Heart right ventricle (tissue), 16 donors: Measurements from ENCODE around the gene TPBGL. TPM values are rescaled to one million over a fixed set of nuclear protein-coding genes. Genes with fewer than 3 reads are reported as not detected.

Source experiments
- ATAC-seq, 8 donors: fragments of 200-7000 bp; cut with Tn5 transposase; one replicate each; pipeline ENCODE4 v1.9.1; 2020; ENCODE audit warnings: mild to moderate bottlenecking in 8 of 8, moderate library complexity in 8 of 8, moderate number of reproducible peaks in 1 of 8
- DNase-seq, 2 donors: peaks; one replicate each; pipeline ENCODE4 v3.0.0-alpha.2; 2020
- H3K27ac ChIP-seq, 10 donors: fragments of 200-600 bp; sonication (generic) in 2 of 10; one replicate each; pipeline versions ENCODE4 v1.5.0 to v1.8.0; 2020 to 2022; ENCODE audit warnings: mild to moderate bottlenecking in 3 of 10
- H3K27me3 ChIP-seq, 7 donors: fragments of 200-600 bp; one replicate each; pipeline ENCODE4 v1.8.0; 2021 to 2022; ENCODE audit warnings: mild to moderate bottlenecking in 2 of 7
- H3K36me3 ChIP-seq, 9 donors: fragments of 200-600 bp; sonication (generic) in 1 of 9; one replicate each; pipeline versions ENCODE4 v1.5.0 to v1.8.0; 2020 to 2022; ENCODE audit warnings: mild to moderate bottlenecking in 2 of 9
- H3K4me1 ChIP-seq, 9 donors: fragments of 200-600 bp; sonication (generic) in 1 of 9; one replicate each; pipeline versions ENCODE4 v1.5.0 to v1.8.0; 2020 to 2022; ENCODE audit warnings: mild to moderate bottlenecking in 4 of 9
- H3K4me3 ChIP-seq, 10 donors: fragments of 200-600 bp; sonication (generic) in 2 of 10; one replicate each; pipeline versions ENCODE4 v1.5.0 to v1.8.0; 2020 to 2022; ENCODE audit warnings: mild to moderate bottlenecking in 7 of 10, moderate library complexity in 2 of 10
- H3K9me3 ChIP-seq, 11 donors: fragments of 200-600 bp in 10 of 11; sonication (generic) in 2 of 11; one replicate each; pipeline versions ENCODE4 v1.5.0 to v1.8.0; 2013 to 2022; ENCODE audit warnings: mild to moderate bottlenecking in 2 of 11, control low read depth in 1 of 11, moderate library complexity in 1 of 11
- whole genome bisulfite sequencing, 2 donors: extraction: QIAGEN DNeasy Blood & Tissue Kit; methylation state at CpG; one replicate each; pipeline ENCODE4 v1.1.7; 2013; ENCODE audit warnings: inconsistent platforms in 1 of 2; 5-methylcytosine and 5-hydroxymethylcytosine counted together
- intact Hi-C, 10 donors: fragments of 100-400 bp; cut with DNase I; formaldehyde crosslinking; loops; one replicate each; pipeline versions ENCODE4 v1.11.1 to v1.14.2; 2022
- polyA plus RNA-seq, 2 donors: library from polyadenylated mRNA; stranded (reverse); fragments of 200-250 nt; gene quantifications; one replicate each; pipeline ENCODE4 v1.2.3, GENCODE V29; 2013
- total RNA-seq, 10 donors: library from RNA; stranded (reverse); fragmentation: NEBNext Ultra II Directional in 3 of 10; extraction: Animal tissue kit (Norgen Biotek cat#: 25700) in 3 of 10; gene quantifications; one replicate each; pipeline versions ENCODE4 v1.2.1 to v1.2.4, GENCODE V29; 2021 to 2023
- TF ChIP-seq, protein P1 (sequence below), 9 donors: fragments of 200-600 bp; sonication (generic) in 2 of 9; IDR thresholded peaks; one replicate each; pipeline versions ENCODE4 v1.5.0 to v1.8.0; 2021 to 2022; ENCODE audit warnings: antibody characterized with exemption in 9 of 9, mild to moderate bottlenecking in 5 of 9, moderate library complexity in 1 of 9
- donor health status: Arrhythmogenic right ventricular cardiomyopathy.
- donor health status: ischemic (EF 13 %, LVEDD 7.1; RV severe dilation, severe dysfunction).
- donor health status: healthy with polysubstance abuse.
- donor health status: DM: no; HTN: yes; CAD: no.
- donor health status: DM: no; HTN: no; CAD: no.
- donor health status: ischemic (EF 25% LVEDD 6.9; RV normal size, moderate dysfunction).
- donor health status: ischemic (EF 25% LVEDD 5.7; RV mildly dilated, moderate dysfunction).
- donor health status: healthy.
- donor health status: DM: yes; HTN: yes; CAD: no.
- donor health status: Ischemic cardiomyopathy.
- donor health status: ischemic (EF 35%, LVEDD 5.7; RV mildly dilated, moderate dysfunction).
- donor health status: nonischemic (EF 11% LVEDD 7.7; RV severe dilation, severe dysfunction).
- donor health status: DM: yes; HTN: yes; CAD: no.
- donor health status: PGD.
- donor health status: ischemic (EF 29% LVEDD 5.4; RV normal size, mild dysfunction).
- donor health status: nonischemic (EF 23%, LVEDD 6.1; RV moderate dilation, normal function).

TPBGL gene
- total and polyA plus RNA-seq, 12 donors, result 0.07 to 0.37 (median 0.16) TPM; not detected in 5

DNA sequence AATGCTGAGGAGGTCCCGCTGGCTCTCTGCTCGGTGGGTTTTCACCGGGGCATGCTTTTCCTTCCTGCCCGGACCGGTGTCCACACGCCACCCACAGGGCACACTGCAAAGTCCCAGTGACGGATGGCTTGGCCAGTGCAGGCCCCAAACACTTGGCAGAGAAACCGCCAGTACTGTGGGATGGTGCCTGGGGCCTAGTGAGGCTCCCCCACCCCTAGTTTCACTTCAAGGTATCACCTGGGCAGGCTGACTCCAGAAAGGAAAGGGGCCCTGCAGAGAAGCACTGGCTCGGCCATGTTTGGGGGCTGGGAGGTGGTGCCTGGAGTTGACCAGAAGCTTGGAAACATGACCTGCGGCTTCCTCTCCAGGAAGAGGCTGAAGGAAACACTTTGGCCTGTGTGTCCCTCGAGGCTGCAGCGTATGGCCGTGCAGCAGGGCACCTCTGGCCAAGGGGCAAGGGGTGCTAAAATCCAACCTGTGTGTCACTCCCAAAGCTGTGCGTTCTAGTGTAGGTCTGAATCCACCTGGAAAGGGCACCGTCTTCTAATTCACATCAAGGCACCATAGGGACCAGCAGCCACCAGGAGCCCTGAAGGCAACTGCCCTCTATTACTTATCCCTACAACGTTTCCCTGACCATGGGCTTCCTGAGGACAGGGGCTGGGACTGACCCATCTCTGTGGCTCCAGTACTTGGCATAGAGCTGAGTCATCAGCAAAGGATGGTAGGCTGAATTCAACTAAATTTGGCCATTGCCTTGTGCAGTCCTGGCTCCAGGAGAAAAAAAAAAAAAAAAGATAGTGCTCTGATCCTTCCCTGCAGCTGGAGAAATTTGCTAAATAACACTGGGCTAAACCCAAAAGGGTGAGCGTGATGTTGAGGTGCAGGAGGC lies 22.6 kb downstream of the TPBGL start:
- no peak overlapping the region for H3K27ac ChIP-seq
- H3K36me3 ChIP-seq, result peaks cover 0 to 34% (median 0%) of the 10 kb centered on the region in 9 donors
- intact Hi-C loops, result no loop called here
- ATAC-seq, result peak in 5 of 8 donors; percentile 8 to 15 (median 11)
- WGBS, 2 donors, result 56 to 68% methylated on average over 17 of the region's 17 CpGs
- H3K4me3 ChIP-seq, result no peak overlapping the region
- no peak for DNase-seq
- TF ChIP-seq, protein P1, sequence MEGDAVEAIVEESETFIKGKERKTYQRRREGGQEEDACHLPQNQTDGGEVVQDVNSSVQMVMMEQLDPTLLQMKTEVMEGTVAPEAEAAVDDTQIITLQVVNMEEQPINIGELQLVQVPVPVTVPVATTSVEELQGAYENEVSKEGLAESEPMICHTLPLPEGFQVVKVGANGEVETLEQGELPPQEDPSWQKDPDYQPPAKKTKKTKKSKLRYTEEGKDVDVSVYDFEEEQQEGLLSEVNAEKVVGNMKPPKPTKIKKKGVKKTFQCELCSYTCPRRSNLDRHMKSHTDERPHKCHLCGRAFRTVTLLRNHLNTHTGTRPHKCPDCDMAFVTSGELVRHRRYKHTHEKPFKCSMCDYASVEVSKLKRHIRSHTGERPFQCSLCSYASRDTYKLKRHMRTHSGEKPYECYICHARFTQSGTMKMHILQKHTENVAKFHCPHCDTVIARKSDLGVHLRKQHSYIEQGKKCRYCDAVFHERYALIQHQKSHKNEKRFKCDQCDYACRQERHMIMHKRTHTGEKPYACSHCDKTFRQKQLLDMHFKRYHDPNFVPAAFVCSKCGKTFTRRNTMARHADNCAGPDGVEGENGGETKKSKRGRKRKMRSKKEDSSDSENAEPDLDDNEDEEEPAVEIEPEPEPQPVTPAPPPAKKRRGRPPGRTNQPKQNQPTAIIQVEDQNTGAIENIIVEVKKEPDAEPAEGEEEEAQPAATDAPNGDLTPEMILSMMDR (IDR thresholded peaks at IDR 0.05), result no peak
- H3K9me3 ChIP-seq, result no peaks in the 10 kb centered on the region
- H3K27me3 ChIP-seq, result peaks cover 0 to 7% (median 0%) of the 10 kb centered on the region in 7 donors
- peaks cover 0 to 46% (median 19%) of the 10 kb centered on the region in 9 donors for H3K4me1 ChIP-seq

DNA sequence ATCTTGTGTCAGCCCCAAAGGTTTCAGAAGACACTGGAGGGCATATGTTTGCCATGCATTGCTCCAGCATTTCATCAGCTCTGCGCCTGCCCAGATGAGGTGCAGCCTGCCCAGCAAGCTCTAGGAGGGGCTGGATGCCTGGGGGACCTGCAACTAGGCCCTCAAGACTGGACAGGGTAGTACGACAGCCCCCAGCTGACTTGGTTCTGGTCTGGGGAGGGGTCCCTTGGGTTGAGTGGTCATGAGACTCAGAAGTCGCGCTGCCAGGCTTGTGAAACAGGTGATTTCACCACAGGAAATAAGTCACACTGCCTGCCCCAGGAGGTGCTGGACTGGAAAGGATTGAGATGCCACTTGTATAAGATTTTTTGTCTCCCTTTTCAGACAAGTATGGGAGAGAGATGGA lies 23.4 kb downstream of the TPBGL start:
- no peak for DNase-seq
- H3K36me3 ChIP-seq, result peaks cover 0 to 41% (median 0%) of the 10 kb centered on the region in 9 donors

DNA sequence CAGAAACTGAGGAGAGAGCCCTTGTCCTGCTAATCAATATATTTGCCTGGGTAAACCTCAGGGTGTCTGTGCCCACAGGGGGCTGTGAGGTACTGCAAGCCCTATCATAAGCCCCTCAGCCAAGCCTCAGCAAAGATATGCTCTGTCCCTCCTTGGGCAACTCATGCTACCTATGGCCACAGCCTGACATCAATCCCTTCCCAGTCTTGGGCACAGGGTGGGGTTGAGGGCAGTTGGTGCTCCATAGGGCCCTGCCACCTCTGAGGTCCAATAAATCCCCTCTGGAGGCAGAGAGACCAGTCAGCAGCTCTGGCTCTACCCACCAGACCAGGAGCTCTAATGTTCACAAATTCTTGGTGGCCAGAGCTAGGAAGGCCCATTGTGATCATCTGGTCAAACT lies 23.8 kb downstream of the TPBGL start:
- no peaks in the 10 kb centered on the region for H3K9me3 ChIP-seq
- DNase-seq, result no peak
- no peak for ATAC-seq
- peaks cover 0 to 46% (median 0%) of the 10 kb centered on the region in 9 donors for H3K36me3 ChIP-seq
- H3K27ac ChIP-seq, result peak overlapping the region in 2 of 10 donors; percentile 44 to 64
- no peak overlapping the region for H3K4me3 ChIP-seq
- H3K4me1 ChIP-seq, result peaks cover 0 to 46% (median 19%) of the 10 kb centered on the region in 9 donors
- peaks cover 0 to 3% (median 0%) of the 10 kb centered on the region in 7 donors for H3K27me3 ChIP-seq
- TF ChIP-seq, protein P1 (IDR thresholded peaks at IDR 0.05), result no peak
- intact Hi-C loops, result no loop called here

More for the DNA sequence above, 23.4 kb downstream of the TPBGL start:
- ATAC-seq, result peak in 1 of 8 donors; percentile 3
- TF ChIP-seq, protein P1 (IDR thresholded peaks at IDR 0.05), result no peak
- intact Hi-C loops, result no loop called here
- peaks cover 0 to 46% (median 19%) of the 10 kb centered on the region in 9 donors for H3K4me1 ChIP-seq
- H3K27ac ChIP-seq, result peak overlapping the region in 2 of 10 donors; percentile 44 to 64
- H3K9me3 ChIP-seq, result no peaks in the 10 kb centered on the region
- H3K4me3 ChIP-seq, result no peak overlapping the region
- peaks cover 0 to 7% (median 0%) of the 10 kb centered on the region in 7 donors for H3K27me3 ChIP-seq
- WGBS, 2 donors, result 79 to 80% methylated on average over 4 of the region's 4 CpGs

DNA sequence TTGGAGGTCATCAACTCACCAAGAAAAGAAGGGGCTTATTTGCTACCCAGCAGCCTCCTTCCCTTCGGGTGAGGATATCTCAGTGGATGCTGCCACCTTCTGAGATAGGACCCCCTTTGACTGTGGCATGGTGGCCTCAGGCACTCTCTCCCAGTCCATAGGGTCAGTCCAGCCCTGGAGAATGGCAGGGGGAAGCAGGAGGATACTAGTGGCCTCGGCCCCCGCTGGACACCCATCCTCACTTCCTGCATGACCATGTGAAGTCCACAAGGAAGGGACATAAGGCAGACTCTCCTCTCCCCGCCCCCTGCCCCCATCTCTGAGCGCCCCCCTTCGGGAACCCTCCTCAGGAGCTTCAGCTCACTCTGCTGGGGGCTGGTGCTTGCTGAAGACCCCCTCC lies 24.4 kb downstream of the TPBGL start:
- intact Hi-C loops, result no loop called here
- 81 to 86% methylated on average over 6 of the region's 6 CpGs for WGBS, 2 donors
- H3K27ac ChIP-seq, result peak overlapping the region in 2 of 10 donors; percentile 44 to 64
- H3K36me3 ChIP-seq, result peaks cover 0 to 52% (median 0%) of the 10 kb centered on the region in 9 donors
- no peaks in the 10 kb centered on the region for H3K27me3 ChIP-seq
- ATAC-seq (no peak), DNase-seq (no peak)
- no peaks in the 10 kb centered on the region for H3K9me3 ChIP-seq
- H3K4me1 ChIP-seq, result peaks cover 0 to 46% (median 19%) of the 10 kb centered on the region in 9 donors
- TF ChIP-seq, protein P1 (IDR thresholded peaks at IDR 0.05), result no peak
- H3K4me3 ChIP-seq, result no peak overlapping the region
